ENCODE results near the gene RAPGEF2. TPM values are rescaled to one million over a fixed set of nuclear protein-coding genes. Genes with fewer than 3 reads are reported as not detected.

Gene RAPGEF2
- total and polyA plus RNA-seq, 2 donors (not counting 1 experiment from before 2014, with no cell fraction given) = 10.9 to 45.8 TPM

DNA sequence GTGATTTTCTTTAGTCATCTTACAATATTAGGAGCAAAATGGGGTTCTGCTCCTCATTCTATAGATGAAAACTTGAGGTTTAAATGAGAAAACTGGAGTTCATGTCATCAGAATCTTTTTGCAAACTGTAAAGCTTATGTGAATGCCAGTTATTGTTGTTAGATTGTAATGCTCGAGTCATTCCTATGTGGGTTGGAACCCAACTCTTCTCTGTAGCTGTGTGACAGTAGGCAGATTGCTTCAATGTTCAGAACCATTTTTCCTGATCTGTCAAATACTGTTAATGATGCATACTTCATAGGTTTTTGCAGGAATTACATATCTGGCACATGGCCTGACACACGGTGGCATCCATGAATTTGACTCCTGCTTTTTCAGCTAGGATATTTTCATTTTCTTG lies 178.9 kb downstream of the RAPGEF2 start:
- no peak overlapping the region for H3K4me3 ChIP-seq (ENCODE audit: control extremely low read depth in 1 of 5, extremely low read depth in 1 of 5, insufficient read depth in 1 of 5, low read depth in 2 of 5, low read length in 4 of 5)
- no peak overlapping the region for H3K4me2 ChIP-seq (replicated peaks; ENCODE audit: low read depth, low read length, poor library complexity, severe bottlenecking)
- no peak for DNase-seq
- ATAC-seq (ENCODE audit: low read depth) = no peak
- WGBS (ENCODE audit: insufficient coverage) = no CpG with 5 or more reads among the region's 2 CpGs
- no peak overlapping the region for H3K9ac ChIP-seq (ENCODE audit: low read length)
- H3K36me3 ChIP-seq (replicated peaks in 1 of 2; ENCODE audit: control extremely low read depth in 1 of 2, control insufficient read depth in 1 of 2, extremely low read depth in 1 of 2, insufficient read depth in 2 of 2, low read length in 1 of 2) = no peaks in the 10 kb centered on the region
- no peaks in the 10 kb centered on the region for H3K27me3 ChIP-seq (replicated peaks in 1 of 4; ENCODE audit: control extremely low read depth in 1 of 4, control insufficient read depth in 3 of 4, insufficient read depth in 4 of 4, low read length in 3 of 4)
- H3K4me1 ChIP-seq (ENCODE audit: control insufficient read depth in 2 of 2, insufficient read depth in 2 of 2, low read length in 2 of 2) = no peaks in the 10 kb centered on the region
- H4K20me1 ChIP-seq (ENCODE audit: control insufficient read depth, insufficient read depth, low read length, poor library complexity, severe bottlenecking) = no peaks in the 10 kb centered on the region
- TF ChIP-seq, protein P1, sequence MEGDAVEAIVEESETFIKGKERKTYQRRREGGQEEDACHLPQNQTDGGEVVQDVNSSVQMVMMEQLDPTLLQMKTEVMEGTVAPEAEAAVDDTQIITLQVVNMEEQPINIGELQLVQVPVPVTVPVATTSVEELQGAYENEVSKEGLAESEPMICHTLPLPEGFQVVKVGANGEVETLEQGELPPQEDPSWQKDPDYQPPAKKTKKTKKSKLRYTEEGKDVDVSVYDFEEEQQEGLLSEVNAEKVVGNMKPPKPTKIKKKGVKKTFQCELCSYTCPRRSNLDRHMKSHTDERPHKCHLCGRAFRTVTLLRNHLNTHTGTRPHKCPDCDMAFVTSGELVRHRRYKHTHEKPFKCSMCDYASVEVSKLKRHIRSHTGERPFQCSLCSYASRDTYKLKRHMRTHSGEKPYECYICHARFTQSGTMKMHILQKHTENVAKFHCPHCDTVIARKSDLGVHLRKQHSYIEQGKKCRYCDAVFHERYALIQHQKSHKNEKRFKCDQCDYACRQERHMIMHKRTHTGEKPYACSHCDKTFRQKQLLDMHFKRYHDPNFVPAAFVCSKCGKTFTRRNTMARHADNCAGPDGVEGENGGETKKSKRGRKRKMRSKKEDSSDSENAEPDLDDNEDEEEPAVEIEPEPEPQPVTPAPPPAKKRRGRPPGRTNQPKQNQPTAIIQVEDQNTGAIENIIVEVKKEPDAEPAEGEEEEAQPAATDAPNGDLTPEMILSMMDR (IDR thresholded peaks at IDR 0.05) = no peak
- no peak for TF ChIP-seq EZH2 (IDR thresholded peaks at IDR 0.05; ENCODE audit: borderline replicate concordance, insufficient read depth, low read depth, low read length, poor library complexity, severe bottlenecking)
- ChIA-PET POLR2A (no interaction called here), CTCF (no interaction called here)
- H3K27ac ChIP-seq (ENCODE audit: low read length in 2 of 2) = no peak overlapping the region
- intact Hi-C loops (cut with micrococcal nuclease) = no loop called here
- H3K79me2 ChIP-seq (ENCODE audit: control insufficient read depth, insufficient read depth, low read length) = no peaks in the 10 kb centered on the region
- H2AFZ ChIP-seq (ENCODE audit: insufficient read depth, low read depth, low read length, poor library complexity, severe bottlenecking) = no peak overlapping the region
- Mint-ChIP-seq H3K27ac (no peak overlapping the region), H3K4me3 (no peak overlapping the region), H3K27me3 (no peaks in the 10 kb centered on the region), H3K9me3 (ENCODE audit: insufficient read depth) (no peaks in the 10 kb centered on the region), H3K4me1 (no peaks in the 10 kb centered on the region)
- no peaks in the 10 kb centered on the region for H3K9me3 ChIP-seq (ENCODE audit: control extremely low read depth in 1 of 3, control insufficient read depth in 2 of 3, insufficient read depth in 1 of 3, low read length in 2 of 3)

GRCh38 chr4:159282329-159282728 lies 179.4 kb downstream of the RAPGEF2 start:
- Mint-ChIP-seq H3K9me3 (ENCODE audit: insufficient read depth) (no peaks in the 10 kb centered on the region), H3K4me1 (no peaks in the 10 kb centered on the region), H3K27ac (no peak overlapping the region), H3K27me3 (no peaks in the 10 kb centered on the region), H3K4me3 (no peak overlapping the region)
- no peak overlapping the region for H2AFZ ChIP-seq (ENCODE audit: insufficient read depth, low read depth, low read length, poor library complexity, severe bottlenecking)
- WGBS (ENCODE audit: insufficient coverage) = no CpG with 5 or more reads among the region's 5 CpGs
- no peak overlapping the region for H3K9ac ChIP-seq (ENCODE audit: low read length)
- H3K36me3 ChIP-seq (replicated peaks in 1 of 2; ENCODE audit: control extremely low read depth in 1 of 2, control insufficient read depth in 1 of 2, extremely low read depth in 1 of 2, insufficient read depth in 2 of 2, low read length in 1 of 2) = no peaks in the 10 kb centered on the region
- DNase-seq (no peak), ATAC-seq (ENCODE audit: low read depth) (no peak)
- H3K4me2 ChIP-seq (replicated peaks; ENCODE audit: low read depth, low read length, poor library complexity, severe bottlenecking) = no peak overlapping the region
- intact Hi-C loops (cut with micrococcal nuclease) = no loop called here
- no peaks in the 10 kb centered on the region for H3K79me2 ChIP-seq (ENCODE audit: control insufficient read depth, insufficient read depth, low read length)
- no peak overlapping the region for H3K27ac ChIP-seq (ENCODE audit: low read length in 2 of 2)
- H3K9me3 ChIP-seq (ENCODE audit: control extremely low read depth in 1 of 3, control insufficient read depth in 2 of 3, insufficient read depth in 1 of 3, low read length in 2 of 3) = no peaks in the 10 kb centered on the region
- no peaks in the 10 kb centered on the region for H3K27me3 ChIP-seq (replicated peaks in 1 of 4; ENCODE audit: control extremely low read depth in 1 of 4, control insufficient read depth in 3 of 4, insufficient read depth in 4 of 4, low read length in 3 of 4)
- ChIA-PET POLR2A (no interaction called here), CTCF (no interaction called here)
- no peaks in the 10 kb centered on the region for H3K4me1 ChIP-seq (ENCODE audit: control insufficient read depth in 2 of 2, insufficient read depth in 2 of 2, low read length in 2 of 2)
- TF ChIP-seq, protein P1 (IDR thresholded peaks at IDR 0.05) = no peak
- TF ChIP-seq EZH2 (IDR thresholded peaks at IDR 0.05; ENCODE audit: borderline replicate concordance, insufficient read depth, low read depth, low read length, poor library complexity, severe bottlenecking) = no peak
- H3K4me3 ChIP-seq (ENCODE audit: control extremely low read depth in 1 of 5, extremely low read depth in 1 of 5, insufficient read depth in 1 of 5, low read depth in 2 of 5, low read length in 4 of 5) = no peak overlapping the region
- H4K20me1 ChIP-seq (ENCODE audit: control insufficient read depth, insufficient read depth, low read length, poor library complexity, severe bottlenecking) = no peaks in the 10 kb centered on the region

Measured in B cell (primary cell).